Endothelial cell of umbilical vein (primary cell): ENCODE results near the gene TGIF1.
A peak's percentile ranks its signal among the peaks of the same experiment; 100 is the strongest.

Source experiments
- CTCF ChIP-seq, 2 donors: IDR thresholded peaks; 1 replicate in 1 of 2; 2 replicates in 1 of 2; pipeline ENCODE4 v1.5.1; 2011; ENCODE audit warnings: low read length in 2 of 2, mild to moderate bottlenecking in 2 of 2, moderate library complexity in 2 of 2, control low read depth in 1 of 2, inconsistent platforms in 1 of 2, low read depth in 1 of 2; ENCODE audit not compliant: insufficient read depth in 1 of 2; ENCODE audit errors: extremely low read depth in 1 of 2
- EZH2 ChIP-seq: IDR thresholded peaks from 2 replicates; pipeline ENCODE4 v1.6.1; 2012; ENCODE audit warnings: borderline replicate concordance, low read depth, mild to moderate bottlenecking, moderate library complexity, low read length, inconsistent platforms; ENCODE audit not compliant: severe bottlenecking
- FOS ChIP-seq: IDR thresholded peaks from 2 replicates; pipeline ENCODE4 v1.6.1; 2011; ENCODE audit warnings: mild to moderate bottlenecking, low read length, moderate library complexity, borderline replicate concordance; ENCODE audit not compliant: insufficient read depth
- GATA2 ChIP-seq: IDR thresholded peaks from 2 replicates; pipeline ENCODE4 v1.7.0; 2011; ENCODE audit warnings: low read depth, mild to moderate bottlenecking, moderate library complexity, mixed read lengths, low read length; ENCODE audit not compliant: insufficient read length, insufficient read depth
- JUN ChIP-seq: IDR thresholded peaks from 2 replicates; pipeline ENCODE4 v1.6.1; 2011; ENCODE audit warnings: borderline replicate concordance, low read depth; ENCODE audit not compliant: insufficient read length, insufficient read depth
- MAX ChIP-seq: IDR thresholded peaks from 2 replicates; pipeline ENCODE4 v1.6.1; 2011; ENCODE audit not compliant: insufficient read depth, insufficient read length
- MYC ChIP-seq: IDR thresholded peaks from one replicate; pipeline ENCODE4 v1.6.1; 2011; ENCODE audit warnings: mild to moderate bottlenecking, low read depth, low read length
- POLR2A ChIP-seq: IDR thresholded peaks from 2 replicates; pipeline ENCODE4 v1.6.1; 2012; ENCODE audit warnings: low read depth, mild to moderate bottlenecking, control low read depth, low read length
- POLR2AphosphoS5 ChIP-seq: IDR thresholded peaks from 2 replicates; pipeline ENCODE4 v1.6.1; 2012; ENCODE audit warnings: low read depth, mild to moderate bottlenecking, control low read depth, low read length, moderate library complexity; ENCODE audit not compliant: insufficient read depth

GRCh38 chr18:3441290-3441689 is 8.7 kb upstream of the TGIF1 start:
- TF ChIP-seq POLR2A: no peak
- peak in 1 of 2 donors; percentile 45 for TF ChIP-seq CTCF (IDR thresholded peaks at IDR 0.05; ENCODE audit: extremely low read depth in 1 of 2, insufficient read depth in 1 of 2, low read depth in 1 of 2, low read length in 2 of 2)
- TF ChIP-seq EZH2: no peak
- no peak for TF ChIP-seq MAX
- no peak for TF ChIP-seq JUN
- TF ChIP-seq MYC: no peak
- TF ChIP-seq POLR2AphosphoS5: no peak
- TF ChIP-seq FOS: no peak
- no peak for TF ChIP-seq GATA2
